Stimulated activated CD4-positive, alpha-beta T cell treated with anti-CD3 and anti-CD28 coated beads, Interleukin-2, amount 100 ng/mL, for 48 hours (primary cell): ENCODE results near the gene OR13J1.

Source experiments
- DNase-seq, 2 donors: peaks; one replicate each; pipeline ENCODE4 v3.0.0-alpha.2; 2020

OR13J1 gene

DNA sequence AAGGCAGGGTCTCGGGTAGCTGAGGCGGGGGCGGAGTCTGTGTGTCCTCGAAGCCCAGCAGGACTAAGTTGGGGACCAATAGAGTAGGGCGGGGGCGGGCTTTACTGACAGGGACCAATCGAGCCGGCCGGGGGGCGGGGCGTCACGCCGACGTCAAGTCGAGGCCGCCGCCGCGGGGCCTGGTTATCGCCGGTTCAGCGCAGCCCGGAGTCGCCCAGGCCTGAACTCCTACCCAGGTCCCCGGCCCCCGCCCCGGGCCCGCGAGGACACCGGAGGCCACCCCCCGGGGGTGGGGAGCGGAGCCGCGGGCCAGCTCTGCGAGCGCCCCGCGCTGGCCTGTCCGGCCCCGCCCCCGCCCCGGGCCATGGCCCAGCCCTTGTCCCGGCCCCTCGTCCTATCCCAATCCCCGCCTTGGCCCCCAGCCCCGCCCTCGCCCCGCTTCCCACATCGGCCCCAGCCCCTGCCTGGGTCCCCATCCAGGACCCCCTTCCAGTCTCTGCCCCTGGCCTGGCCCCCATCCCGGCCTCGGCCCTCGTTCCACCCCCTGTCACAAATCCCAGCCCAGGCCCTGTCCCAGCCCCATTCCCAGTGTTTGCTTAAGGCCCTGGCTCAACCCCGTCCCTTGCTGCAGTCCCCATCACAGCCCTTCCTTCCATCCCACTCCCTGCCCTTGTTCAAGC, 41.0 kb downstream of the OR13J1 start, which contains the start of gene TMEM8B:
TMEM8B (plus strand) TSS at position 145 of the 680 bp plus-strand sequence; CDS start at position 365, 220 bp downstream.
- DNase-seq, result peak; percentile 90 to 94

DNA sequence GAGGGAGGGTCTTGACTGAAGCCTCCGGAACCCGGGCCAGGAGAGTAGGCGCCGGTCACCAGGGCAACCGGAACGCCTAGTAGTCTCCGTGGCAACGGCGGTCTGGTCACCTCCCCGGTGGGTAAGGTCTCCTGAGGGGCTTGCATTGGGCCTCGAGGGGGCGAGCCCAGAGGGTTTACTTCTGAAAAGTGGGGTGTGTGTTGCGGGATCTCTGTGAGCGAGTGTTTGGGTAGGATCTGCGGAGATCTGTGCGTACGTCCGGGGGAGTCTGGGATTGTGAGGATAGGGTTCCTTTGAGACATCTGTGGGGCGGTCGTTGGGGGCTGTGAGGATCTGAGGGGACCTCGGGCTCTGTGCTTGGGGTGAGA, 41.5 kb downstream of the OR13J1 start, which contains the start of gene FAM221B:
FAM221B (minus strand) TSS at position 17 of the 368 bp plus-strand sequence. CDS start 2,571 bp downstream, outside the sequence.
- no peak for DNase-seq

- DNase-seq, result no peak
Observed at GRCh38 chr9:35827486-35827885, 42.7 kb downstream of the OR13J1 start.

DNA sequence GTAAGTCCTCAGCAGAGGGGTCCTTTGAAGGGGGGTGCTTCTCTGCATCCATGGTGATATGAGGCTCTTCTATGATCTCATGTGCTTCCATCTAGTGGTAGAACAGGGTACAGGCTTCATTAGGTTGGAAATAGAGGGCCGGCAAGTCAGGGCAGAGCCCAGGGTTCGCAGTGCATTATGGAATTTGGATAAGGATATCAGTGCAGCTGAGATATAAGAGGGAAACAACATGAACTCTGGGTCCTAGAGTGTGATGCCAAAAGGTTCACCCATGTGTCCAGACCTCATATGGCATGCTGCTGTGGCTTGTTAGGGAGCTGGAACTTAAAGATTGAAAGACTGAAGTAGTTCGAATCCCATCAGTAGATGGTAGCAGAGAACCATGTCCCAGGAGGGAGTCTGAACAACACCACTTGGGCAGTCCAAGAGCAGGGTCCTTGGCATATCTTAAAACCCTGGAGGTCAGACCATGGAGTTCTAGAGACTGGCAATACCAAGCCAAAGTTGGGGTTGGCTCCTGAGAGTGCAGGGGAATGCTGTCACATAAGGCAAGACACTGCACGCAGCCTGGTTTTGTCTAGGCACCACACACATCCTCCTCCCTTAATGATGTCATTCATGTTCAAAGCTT, 44.0 kb downstream of the OR13J1 start:
- DNase-seq, result no peak

DNA sequence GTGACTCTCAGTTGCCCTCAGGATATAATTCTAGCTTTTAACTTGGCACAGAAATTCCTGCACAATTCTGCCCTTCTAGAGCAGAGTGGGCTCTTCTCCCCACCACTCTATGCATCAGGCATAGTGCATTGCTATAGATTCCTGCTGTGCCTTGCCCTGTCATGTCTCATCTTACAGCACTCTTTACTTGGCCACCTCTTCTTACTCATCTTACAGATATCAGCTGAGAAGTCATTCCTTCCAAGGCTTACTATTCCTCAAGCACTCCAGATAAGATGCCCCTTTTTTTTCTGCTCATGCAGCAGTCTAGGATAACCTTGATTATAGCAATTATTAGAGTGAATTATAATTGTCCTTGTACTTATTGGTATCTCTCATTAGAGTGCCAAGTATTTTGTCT, 47.3 kb downstream of the OR13J1 start:
- no peak for DNase-seq

- no peak for DNase-seq
Observed at GRCh38 chr9:35820076-35820475, 50.1 kb downstream of the OR13J1 start.
